ENCODE measurements around the gene KIF6.

- peak; percentile 64 to 92 (median 87) for TF ChIP-seq CTCF (IDR thresholded peaks at IDR 0.05)
- TF ChIP-seq POLR2AphosphoS5 (IDR thresholded peaks at IDR 0.05), result no peak
Measured at GRCh38 chr6:39309942-39310531, 415.2 kb downstream of the KIF6 start.
